NT2/D1 (cell line): Measurements from ENCODE around the gene BCL2L1.

Experiments used
- SUZ12 ChIP-seq: IDR thresholded peaks from 2 replicates; pipeline ENCODE4 v1.6.1; 2011; ENCODE audit not compliant: insufficient read length, insufficient read depth; ENCODE audit errors: extremely low read depth
- YY1 ChIP-seq: IDR thresholded peaks from 2 replicates; pipeline ENCODE4 v1.6.1; 2011; ENCODE audit not compliant: insufficient read length, insufficient read depth
- ZNF274 ChIP-seq: IDR thresholded peaks from 2 replicates; pipeline ENCODE4 v1.6.1; 2011; ENCODE audit warnings: mild to moderate bottlenecking, low read depth, low read length

GRCh38 chr20:31673943-31674463, 48.7 kb downstream of the BCL2L1 start:
- no peak for TF ChIP-seq YY1
- no peak for TF ChIP-seq ZNF274
- TF ChIP-seq SUZ12: no peak
